ENCODE results near the gene TTLL11.
A peak's percentile ranks its signal among the peaks of the same experiment; 100 is the strongest.

Gene TTLL11

DNA sequence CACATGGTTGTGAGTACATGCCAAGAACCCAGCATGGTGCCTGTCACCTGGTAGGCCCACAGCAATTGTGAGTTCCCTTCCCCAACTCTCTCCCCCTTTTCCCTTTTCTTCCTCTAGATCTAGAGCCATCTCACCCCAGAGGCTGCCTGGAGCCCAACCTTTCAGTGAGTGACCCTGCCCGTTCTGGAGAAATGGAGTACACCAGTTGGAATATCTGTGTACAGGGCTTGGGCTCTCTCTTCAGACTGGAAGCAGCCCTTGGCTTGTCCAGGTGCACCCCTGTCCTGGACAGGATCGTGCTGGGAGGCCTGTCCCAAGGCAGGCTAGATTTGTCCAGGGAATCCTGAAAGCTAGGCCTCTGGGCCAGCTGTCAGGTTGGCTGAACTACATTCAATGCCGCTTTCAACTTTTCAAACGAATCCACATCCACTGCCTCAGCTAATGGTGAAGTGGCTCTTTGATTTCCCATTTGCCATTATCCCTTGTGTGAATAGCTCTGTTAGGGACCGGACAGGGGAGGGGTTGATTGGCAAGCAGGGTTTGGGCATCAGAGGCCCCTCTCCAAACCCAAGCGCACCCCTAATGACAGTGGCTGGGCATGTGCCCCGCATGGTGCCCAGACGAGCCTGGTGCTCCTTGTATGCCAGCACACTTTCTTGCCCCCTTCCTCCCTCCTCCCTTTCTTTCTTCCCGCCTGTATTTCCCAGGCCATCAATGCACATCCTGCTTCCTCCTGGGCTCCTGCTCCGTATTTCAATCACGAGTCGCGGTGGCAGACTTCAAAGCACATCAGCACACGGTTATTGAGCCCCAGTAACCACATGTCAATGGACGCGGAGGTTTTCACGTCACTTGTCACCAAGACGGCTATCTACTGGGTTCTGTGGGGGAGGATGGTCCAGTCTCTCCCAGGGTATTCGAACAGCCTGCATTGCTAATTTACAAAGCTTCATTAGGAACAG lies 230.5 kb downstream of the TTLL11 start:
- H3K27ac ChIP-seq: no peak overlapping the region
- TF ChIP-seq, protein P1, sequence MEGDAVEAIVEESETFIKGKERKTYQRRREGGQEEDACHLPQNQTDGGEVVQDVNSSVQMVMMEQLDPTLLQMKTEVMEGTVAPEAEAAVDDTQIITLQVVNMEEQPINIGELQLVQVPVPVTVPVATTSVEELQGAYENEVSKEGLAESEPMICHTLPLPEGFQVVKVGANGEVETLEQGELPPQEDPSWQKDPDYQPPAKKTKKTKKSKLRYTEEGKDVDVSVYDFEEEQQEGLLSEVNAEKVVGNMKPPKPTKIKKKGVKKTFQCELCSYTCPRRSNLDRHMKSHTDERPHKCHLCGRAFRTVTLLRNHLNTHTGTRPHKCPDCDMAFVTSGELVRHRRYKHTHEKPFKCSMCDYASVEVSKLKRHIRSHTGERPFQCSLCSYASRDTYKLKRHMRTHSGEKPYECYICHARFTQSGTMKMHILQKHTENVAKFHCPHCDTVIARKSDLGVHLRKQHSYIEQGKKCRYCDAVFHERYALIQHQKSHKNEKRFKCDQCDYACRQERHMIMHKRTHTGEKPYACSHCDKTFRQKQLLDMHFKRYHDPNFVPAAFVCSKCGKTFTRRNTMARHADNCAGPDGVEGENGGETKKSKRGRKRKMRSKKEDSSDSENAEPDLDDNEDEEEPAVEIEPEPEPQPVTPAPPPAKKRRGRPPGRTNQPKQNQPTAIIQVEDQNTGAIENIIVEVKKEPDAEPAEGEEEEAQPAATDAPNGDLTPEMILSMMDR (conservative IDR thresholded peaks at IDR 0.05): no peak
- TF ChIP-seq ZFX (IDR thresholded peaks at IDR 0.05): no peak

DNA sequence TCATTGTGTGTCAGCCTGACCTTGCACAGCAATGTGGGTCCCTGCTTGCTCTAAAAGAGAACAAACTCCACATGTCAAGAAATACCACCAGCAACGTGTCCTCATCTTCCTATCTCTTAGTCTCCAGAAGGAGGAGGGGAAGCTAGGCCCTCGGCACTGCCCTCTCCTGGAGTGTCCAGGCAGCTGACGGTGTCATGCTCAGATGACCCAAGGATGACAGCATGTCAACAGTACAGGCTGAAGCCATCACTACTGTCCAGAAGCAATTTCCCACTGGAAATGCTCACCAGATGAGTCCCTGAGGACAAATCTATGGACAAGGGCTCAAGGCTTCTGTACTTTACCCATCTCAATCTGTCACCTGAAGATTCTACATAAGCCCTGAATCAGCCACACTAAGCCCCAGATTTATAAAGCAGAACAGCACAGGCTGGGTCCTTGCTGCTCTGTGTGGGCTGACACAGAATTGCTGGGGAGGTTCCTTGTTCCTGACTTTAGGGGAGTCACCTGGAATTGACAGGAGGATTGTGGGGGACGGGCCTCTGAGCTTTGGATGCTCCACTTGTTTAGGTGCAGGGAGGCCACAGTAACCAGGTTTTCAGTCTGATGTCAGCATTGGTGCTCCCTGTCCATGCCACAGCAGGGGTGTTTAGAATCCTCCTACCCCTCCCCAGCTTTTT lies 231.5 kb downstream of the TTLL11 start:
- no peak overlapping the region for H3K27ac ChIP-seq
- TF ChIP-seq, protein P1 (conservative IDR thresholded peaks at IDR 0.05): peak; percentile 70
- TF ChIP-seq ZFX (IDR thresholded peaks at IDR 0.05): no peak

DNA sequence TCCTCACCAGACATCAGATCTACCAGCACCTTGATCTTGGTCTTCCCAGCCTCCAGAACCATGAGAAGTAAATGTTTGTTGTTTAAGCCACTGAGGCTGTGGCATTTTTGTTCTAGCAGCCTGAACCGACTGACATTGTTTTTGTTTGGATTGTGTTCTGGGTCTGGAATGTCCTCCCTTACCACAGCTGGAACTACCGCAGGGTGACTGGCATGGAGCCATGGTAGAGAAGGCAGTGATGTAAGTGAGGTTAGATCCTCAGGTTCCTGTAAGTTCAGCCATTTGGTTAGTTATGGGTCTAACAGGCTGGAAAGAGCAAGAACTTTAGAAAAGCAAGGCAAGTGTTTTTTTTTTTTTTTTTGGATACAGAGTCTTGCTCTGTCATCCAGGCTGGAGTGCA lies 232.4 kb downstream of the TTLL11 start:
- H3K27ac ChIP-seq: no peak overlapping the region
- TF ChIP-seq ZFX (IDR thresholded peaks at IDR 0.05): no peak
- TF ChIP-seq, protein P1 (conservative IDR thresholded peaks at IDR 0.05): no peak

DNA sequence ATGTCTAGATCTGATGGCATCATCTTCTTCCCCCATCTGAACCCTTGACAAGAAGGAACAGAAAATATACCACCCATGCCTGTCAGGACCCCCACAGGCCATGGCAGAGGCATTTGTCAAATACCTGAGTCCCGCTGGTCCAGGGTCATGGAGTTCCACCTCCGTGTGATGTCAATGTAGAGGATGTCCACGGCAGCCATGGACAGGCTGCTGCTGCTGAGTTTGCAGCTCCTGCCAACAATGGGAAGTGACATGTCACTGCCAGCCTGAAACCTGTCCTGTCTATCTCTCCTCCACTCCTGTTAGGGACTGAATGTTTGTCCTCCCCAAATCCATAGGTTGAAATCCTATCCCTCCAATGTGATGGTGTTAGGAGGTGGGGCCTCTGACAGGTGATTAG lies 232.9 kb downstream of the TTLL11 start:
- no peak for TF ChIP-seq ZFX (IDR thresholded peaks at IDR 0.05)
- TF ChIP-seq, protein P1 (conservative IDR thresholded peaks at IDR 0.05): no peak
- no peak overlapping the region for H3K27ac ChIP-seq

DNA sequence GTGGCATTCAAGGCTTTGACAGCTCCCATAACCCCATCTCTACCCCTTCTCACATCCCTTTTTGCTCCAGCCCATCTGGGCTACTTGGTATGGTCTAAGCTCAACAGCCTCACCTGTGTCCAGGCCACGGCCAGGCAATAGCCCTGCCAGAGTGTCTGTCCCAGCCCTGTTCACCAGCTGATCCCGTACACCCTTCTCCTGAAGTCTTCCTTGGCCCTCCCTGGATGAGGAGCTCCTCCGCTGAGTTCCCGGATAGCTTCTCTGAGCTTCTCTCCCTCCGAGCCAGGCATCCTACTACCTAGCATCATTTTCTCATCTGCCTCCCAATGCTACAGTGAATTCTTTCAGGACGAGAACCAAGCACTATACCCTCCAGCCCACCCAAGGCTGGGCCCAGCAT lies 233.5 kb downstream of the TTLL11 start:
- no peak for TF ChIP-seq ZFX (IDR thresholded peaks at IDR 0.05)
- TF ChIP-seq, protein P1 (conservative IDR thresholded peaks at IDR 0.05): no peak
- no peak overlapping the region for H3K27ac ChIP-seq

DNA sequence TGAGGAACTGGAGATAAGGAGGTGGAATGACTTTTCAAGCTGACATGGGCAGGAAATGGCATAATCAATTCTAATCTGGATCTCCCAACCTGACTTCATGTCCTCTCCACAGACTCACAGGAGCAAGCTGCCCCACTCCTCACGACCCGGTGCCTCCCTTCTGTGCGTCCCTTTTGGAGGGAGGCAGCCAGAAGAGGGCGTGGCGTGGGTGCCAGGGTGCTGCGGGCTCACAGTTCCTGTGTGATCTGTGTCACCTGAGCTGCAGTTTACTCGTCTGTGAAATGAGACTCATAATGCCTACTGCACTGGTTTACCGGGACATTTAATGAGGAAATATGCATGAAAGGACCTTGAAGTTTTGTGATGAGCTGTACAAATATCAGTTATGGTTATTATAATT lies 234.3 kb downstream of the TTLL11 start:
- H3K27ac ChIP-seq: no peak overlapping the region
- TF ChIP-seq, protein P1 (conservative IDR thresholded peaks at IDR 0.05): no peak
- TF ChIP-seq ZFX (IDR thresholded peaks at IDR 0.05): no peak

DNA sequence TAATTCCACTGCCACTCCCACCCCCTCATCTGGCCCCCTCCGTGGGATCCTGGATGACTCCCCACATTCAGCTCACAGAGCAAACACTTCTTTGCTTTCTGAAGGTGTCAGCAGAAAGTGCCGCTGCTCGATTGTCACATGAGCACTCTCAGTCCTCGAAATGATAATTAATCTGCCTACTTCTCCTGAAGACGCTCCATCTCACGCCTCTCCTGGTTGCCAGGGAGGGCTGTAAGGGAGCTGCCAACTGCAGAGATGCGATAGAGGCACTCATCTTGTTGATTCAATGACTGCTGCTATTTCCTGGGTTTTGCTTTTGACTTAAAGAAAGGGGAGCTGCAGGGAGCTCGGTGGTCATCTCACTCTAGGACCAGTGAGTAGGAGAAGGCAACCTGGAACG lies 235.2 kb downstream of the TTLL11 start:
- H3K27ac ChIP-seq: no peak overlapping the region
- no peak for TF ChIP-seq ZFX (IDR thresholded peaks at IDR 0.05)
- TF ChIP-seq, protein P1 (conservative IDR thresholded peaks at IDR 0.05): no peak

All from C4-2B (cell line).